H9 (cell line): ENCODE results near the gene HHAT. TPM values are rescaled to one million over a fixed set of nuclear protein-coding genes. Genes with fewer than 3 reads are reported as not detected.

ENCODE experiments used
- DNase-seq: peaks from one replicate; pipeline ENCODE4 v3.0.0-alpha.2; 2017
- H2AFZ ChIP-seq: one replicate; pipeline ENCODE4 v1.6.1; 2013; ENCODE audit warnings: mild to moderate bottlenecking, low read length, control low read depth, moderate library complexity
- H2AK5ac ChIP-seq: 2 replicates; pipeline ENCODE4 v1.6.1; 2013; ENCODE audit warnings: low read length, control low read depth, mixed read lengths; ENCODE audit not compliant: insufficient read length
- H2BK120ac ChIP-seq: one replicate; pipeline ENCODE4 v1.6.1; 2013; ENCODE audit warnings: low read depth, mild to moderate bottlenecking, low read length, control low read depth, inconsistent platforms; ENCODE audit not compliant: poor library complexity, severe bottlenecking
- H2BK12ac ChIP-seq: 2 replicates; pipeline ENCODE4 v1.6.1; 2013; ENCODE audit warnings: low read length, control low read depth, mixed read lengths, low read depth; ENCODE audit not compliant: insufficient read length
- H2BK15ac ChIP-seq: 2 replicates; pipeline ENCODE4 v1.6.1; 2013; ENCODE audit warnings: low read depth, low read length, control low read depth
- H2BK20ac ChIP-seq: one replicate; pipeline ENCODE4 v1.6.1; 2013; ENCODE audit warnings: low read depth, mild to moderate bottlenecking, low read length, control low read depth, inconsistent platforms; ENCODE audit not compliant: poor library complexity, severe bottlenecking
- H2BK5ac ChIP-seq: 2 replicates; pipeline ENCODE4 v1.6.1; 2013; ENCODE audit warnings: low read length, control low read depth, mixed read lengths; ENCODE audit not compliant: insufficient read length
- H3K14ac ChIP-seq: 2 replicates; pipeline ENCODE4 v1.6.1; 2013; ENCODE audit warnings: low read length, control low read depth; ENCODE audit not compliant: insufficient read depth
- H3K18ac ChIP-seq: 2 replicates; pipeline ENCODE4 v1.6.1; 2013; ENCODE audit warnings: low read depth, mild to moderate bottlenecking, mixed read lengths, low read length, control low read depth; ENCODE audit not compliant: insufficient read length
- H3K23ac ChIP-seq: 2 replicates; pipeline ENCODE4 v1.6.1; 2013; ENCODE audit warnings: low read length, control low read depth, mixed read lengths, low read depth; ENCODE audit not compliant: insufficient read length
- H3K23me2 ChIP-seq: 2 replicates; pipeline ENCODE4 v1.6.1; 2013; ENCODE audit warnings: low read depth, mild to moderate bottlenecking, mixed read lengths, low read length, control low read depth; ENCODE audit not compliant: insufficient read length, poor library complexity, severe bottlenecking
- H3K27ac ChIP-seq: 2 replicates; pipeline ENCODE4 v1.5.1; 2013; ENCODE audit warnings: low read length, control low read depth, mixed read lengths, low read depth; ENCODE audit not compliant: insufficient read length
- H3K27me3 ChIP-seq: 2 replicates; pipeline ENCODE4 v1.6.1; 2013; ENCODE audit warnings: low read length, control low read depth, inconsistent platforms; ENCODE audit not compliant: insufficient read depth
- H3K4ac ChIP-seq: 2 replicates; pipeline ENCODE4 v1.6.1; 2013; ENCODE audit warnings: low read depth, mild to moderate bottlenecking, control low read depth, inconsistent platforms, low read length, moderate library complexity
- H3K4me1 ChIP-seq: 2 replicates; pipeline ENCODE4 v1.6.1; 2013; ENCODE audit warnings: low read length, control low read depth, inconsistent platforms; ENCODE audit not compliant: insufficient read depth
- H3K4me2 ChIP-seq: 2 replicates; pipeline ENCODE4 v1.6.1; 2013; ENCODE audit warnings: low read length, control low read depth, mixed read lengths; ENCODE audit not compliant: insufficient read length, insufficient read depth
- H3K56ac ChIP-seq: 2 replicates; pipeline ENCODE4 v1.6.1; 2013; ENCODE audit warnings: low read depth, mild to moderate bottlenecking, mixed read lengths, low read length, control low read depth; ENCODE audit not compliant: insufficient read length
- H3K79me1 ChIP-seq: 2 replicates; pipeline ENCODE4 v1.6.1; 2013; ENCODE audit warnings: low read depth, mild to moderate bottlenecking, moderate library complexity, low read length, control low read depth, inconsistent platforms; ENCODE audit not compliant: insufficient read depth, poor library complexity, severe bottlenecking
- H3K79me2 ChIP-seq: 2 replicates; pipeline ENCODE4 v1.6.1; 2013; ENCODE audit warnings: low read length, control low read depth, inconsistent platforms; ENCODE audit not compliant: insufficient read depth
- H3K9ac ChIP-seq: 2 replicates; pipeline ENCODE4 v1.6.1; 2013; ENCODE audit warnings: low read length, control low read depth, mixed read lengths; ENCODE audit not compliant: insufficient read length; ENCODE audit errors: extremely low read depth
- H3K9me3 ChIP-seq: one replicate; pipeline ENCODE4 v1.6.1; 2013; ENCODE audit warnings: low read depth, low read length, inconsistent platforms; ENCODE audit not compliant: control insufficient read depth
- H3T11ph ChIP-seq: one replicate; pipeline ENCODE4 v1.6.1; 2013; ENCODE audit warnings: mild to moderate bottlenecking, low read length, control low read depth, inconsistent platforms
- H4K20me1 ChIP-seq: one replicate; pipeline ENCODE4 v1.6.1; 2013; ENCODE audit not compliant: control insufficient read depth, insufficient read length, insufficient read depth
- H4K5ac ChIP-seq: 2 replicates; pipeline ENCODE4 v1.6.1; 2013; ENCODE audit warnings: low read depth, mild to moderate bottlenecking, mixed read lengths, low read length, control low read depth; ENCODE audit not compliant: insufficient read length
- H4K8ac ChIP-seq: replicated peaks from 2 replicates; pipeline ENCODE4 v1.6.1; 2013; ENCODE audit warnings: low read length, control low read depth, mixed read lengths, low read depth; ENCODE audit not compliant: insufficient read length
- H4K91ac ChIP-seq: 2 replicates; pipeline ENCODE4 v1.6.1; 2013; ENCODE audit warnings: low read depth, mild to moderate bottlenecking, moderate library complexity, mixed read lengths, low read length, control low read depth; ENCODE audit not compliant: insufficient read length
- H3K27ac Mint-ChIP-seq, 3 experiments: 2 replicates in 2 of 3; 3 replicates in 1 of 3; pipeline ENCODE4 v1.8.0; 2020 to 2021; ENCODE audit warnings: mixed read lengths in 3 of 3, mild to moderate bottlenecking in 1 of 3, moderate library complexity in 1 of 3
- H3K27me3 Mint-ChIP-seq: 2 replicates; pipeline ENCODE4 v1.8.0; 2021; ENCODE audit warnings: low read depth, mild to moderate bottlenecking, moderate library complexity, mixed read lengths
- H3K36me3 Mint-ChIP-seq, 3 experiments: 2 replicates in 2 of 3; 3 replicates in 1 of 3; pipeline ENCODE4 v1.8.0; 2020 to 2021; ENCODE audit warnings: low read depth in 3 of 3, mixed read lengths in 3 of 3; ENCODE audit not compliant: insufficient read depth in 1 of 3
- H3K4me1 Mint-ChIP-seq, 2 experiments: 2 replicates each; pipeline ENCODE4 v1.8.0; 2020; ENCODE audit warnings: mixed read lengths in 2 of 2
- H3K4me3 Mint-ChIP-seq, 2 experiments: 2 replicates in 1 of 2; 3 replicates in 1 of 2; pipeline ENCODE4 v1.8.0; 2020 to 2021; ENCODE audit warnings: mild to moderate bottlenecking in 2 of 2, mixed read lengths in 2 of 2, moderate library complexity in 1 of 2
- H3K9me3 Mint-ChIP-seq, 2 experiments: 2 replicates in 1 of 2; 3 replicates in 1 of 2; pipeline ENCODE4 v1.8.0; 2020; ENCODE audit warnings: mild to moderate bottlenecking in 2 of 2, mixed read lengths in 2 of 2, moderate library complexity in 1 of 2
- CTCF ChIP-seq: fragments of 200-600 bp; sonication (generic); conservative IDR thresholded peaks from 3 replicates; pipeline ENCODE4 v1.8.0; 2021; ENCODE audit warnings: antibody characterized with exemption, mild to moderate bottlenecking
- WGBS: extraction: QIAGEN DNeasy Blood & Tissue Kit; methylation state at CpG from one replicate; pipeline ENCODE4 v1.1.7; 2013; ENCODE audit warnings: missing lambda C conversion rate, low lambda C conversion rate, mixed read lengths; ENCODE audit not compliant: insufficient read length; ENCODE audit errors: extremely low coverage; 5-methylcytosine and 5-hydroxymethylcytosine counted together
- total RNA-seq: library from RNA; stranded (reverse); gene quantifications from 2 replicates; pipeline ENCODE4 v1.2.1, GENCODE V29; 2021

The HHAT gene
- total RNA-seq, 1 experiment from 2014 or later: 0.48 TPM

GRCh38 chr1:210332233-210332632 is 3.5 kb downstream of the HHAT start:
- no CpG with 5 or more reads among the region's 7 CpGs for WGBS
- H3K27ac Mint-ChIP-seq: no peak overlapping the region
- H3K27me3 ChIP-seq: peaks cover 58% of the 10 kb centered on the region
- no peak overlapping the region for H3K4ac ChIP-seq
- H3K4me2 ChIP-seq: no peak overlapping the region
- no peaks in the 10 kb centered on the region for H3K9me3 ChIP-seq
- no peak overlapping the region for H3K9ac ChIP-seq
- no peak overlapping the region for H3T11ph ChIP-seq
- peaks cover 0 to 4% of the 10 kb centered on the region in 2 experiments; a peak in 1 of 5 replicates for H3K9me3 Mint-ChIP-seq
- H4K8ac ChIP-seq: no peak overlapping the region
- H3K4me1 ChIP-seq: no peaks in the 10 kb centered on the region
- H2BK12ac ChIP-seq: no peak overlapping the region
- no peaks in the 10 kb centered on the region for H3K36me3 Mint-ChIP-seq
- no peak for TF ChIP-seq CTCF
- H3K4me1 Mint-ChIP-seq: peaks cover 7 to 15% of the 10 kb centered on the region in 2 experiments
- no peak overlapping the region for H2BK15ac ChIP-seq
- H4K20me1 ChIP-seq: no peaks in the 10 kb centered on the region
- no peak for DNase-seq
- peaks cover 98% of the 10 kb centered on the region for H3K27me3 Mint-ChIP-seq
- H2BK120ac ChIP-seq: no peak overlapping the region
- no peaks in the 10 kb centered on the region for H3K79me2 ChIP-seq
- H2AK5ac ChIP-seq: no peak overlapping the region
- H4K5ac ChIP-seq: no peak overlapping the region
- H3K27ac ChIP-seq: no peak overlapping the region
- no peak overlapping the region for H2BK20ac ChIP-seq
- H3K14ac ChIP-seq: no peak overlapping the region
- no peak overlapping the region for H3K4me3 Mint-ChIP-seq
- H3K23ac ChIP-seq: no peak overlapping the region
- no peak overlapping the region for H3K56ac ChIP-seq
- peaks cover 10% of the 10 kb centered on the region for H3K23me2 ChIP-seq
- no peak overlapping the region for H2BK5ac ChIP-seq
- no peak overlapping the region for H4K91ac ChIP-seq
- H3K18ac ChIP-seq: no peak overlapping the region
- H3K79me1 ChIP-seq: no peaks in the 10 kb centered on the region
- H2AFZ ChIP-seq: no peak overlapping the region
